DMS79 (cell line): Measurements from ENCODE around the gene NOX3.
"Not testable (repeated sequence)": the region's sequence is repeated elsewhere in the genome, so short reads cannot be mapped to it uniquely, and the experiment has no call there.

Source experiments
- DNase-seq: peaks from one replicate; lab custom pipeline; 2025; lab: John Stamatoyannopoulos, UW

Gene NOX3

DNA sequence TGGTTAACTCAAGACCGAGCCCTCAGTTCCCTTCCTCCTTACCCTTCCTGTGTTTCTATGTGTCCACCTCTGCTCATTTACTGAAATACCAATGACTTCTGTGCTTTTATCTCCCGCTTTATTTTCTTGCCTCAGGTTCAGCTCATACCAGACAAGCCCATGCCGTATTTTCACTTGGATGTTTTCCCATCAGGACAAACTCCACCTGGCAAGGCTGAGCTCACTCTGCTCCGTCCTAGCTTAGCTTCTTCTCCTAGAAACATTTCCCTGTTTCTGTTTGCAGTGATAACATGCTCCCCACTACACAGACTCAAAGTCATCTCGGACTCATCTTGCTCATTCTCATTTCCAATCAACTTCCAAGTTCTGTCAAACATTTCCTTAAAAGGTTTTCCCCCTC lies 84.4 kb downstream of the NOX3 start:
- DNase-seq = no peak

DNA sequence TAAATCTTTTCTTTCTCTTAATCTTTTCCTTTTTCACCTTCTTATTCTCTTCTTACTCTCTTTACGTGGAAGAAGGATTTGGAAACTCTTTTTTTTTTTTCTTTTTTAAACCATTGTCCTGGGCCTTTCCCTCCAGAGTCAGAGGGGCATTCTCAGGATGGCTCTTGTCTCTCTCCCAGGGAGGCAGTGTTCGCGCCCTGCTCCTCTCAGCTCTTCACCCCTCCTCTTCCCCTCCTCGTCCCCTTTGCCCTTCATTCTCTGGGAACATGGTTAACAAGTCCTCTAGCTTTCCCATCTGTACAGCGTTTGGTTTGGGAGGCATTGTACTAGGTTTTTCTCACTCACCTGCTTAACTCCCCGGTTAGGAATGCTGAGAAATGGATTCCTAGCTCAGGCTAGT lies 89.3 kb downstream of the NOX3 start:
- no peak for DNase-seq

DNA sequence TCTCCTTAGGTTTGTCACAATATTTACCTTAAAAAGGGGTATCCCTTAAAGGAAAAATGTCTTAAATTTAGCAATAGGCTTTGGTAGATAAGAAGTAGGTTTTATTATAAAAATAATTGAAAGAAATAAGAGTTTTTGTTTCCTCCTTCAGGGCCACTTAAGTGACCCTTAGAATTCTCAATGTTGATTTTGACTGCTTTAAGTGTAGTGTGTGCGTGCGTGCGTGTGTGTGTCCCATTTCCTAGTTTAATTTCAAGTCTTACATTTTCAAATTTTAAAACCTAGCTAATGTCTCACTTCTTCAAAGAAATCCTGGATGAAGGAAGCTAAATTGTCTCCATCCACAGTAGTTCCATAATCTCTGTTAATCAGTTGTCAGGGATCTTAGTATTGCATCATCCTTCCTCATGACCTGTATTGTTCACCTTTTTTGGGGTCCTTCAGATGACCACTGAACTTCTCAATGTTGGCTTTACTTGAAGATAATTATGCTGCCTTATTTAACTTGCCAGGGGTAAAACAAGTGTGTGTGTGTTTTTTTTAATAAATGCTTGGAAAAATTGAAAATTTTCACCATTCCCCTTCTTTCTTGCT lies 90.7 kb downstream of the NOX3 start:
- DNase-seq = no peak

DNA sequence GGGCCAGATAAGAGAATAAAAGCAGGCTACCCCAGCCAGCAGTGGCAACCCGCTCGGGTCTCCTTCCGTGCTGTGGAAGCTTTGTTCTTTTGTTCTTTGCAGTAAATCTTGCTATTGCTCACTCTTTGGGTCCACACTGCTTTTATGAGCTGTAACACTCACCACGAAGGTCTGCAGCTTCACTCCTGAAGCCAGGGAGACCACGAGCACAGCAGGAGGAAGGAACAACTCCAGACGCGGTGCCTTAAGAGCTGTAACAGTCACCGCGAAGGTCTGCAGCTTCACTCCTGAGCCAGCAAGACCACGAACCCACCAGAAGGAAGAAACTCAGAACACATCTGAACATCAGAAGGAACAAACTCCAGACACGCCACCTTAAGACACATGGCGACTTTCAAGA lies 91.6 kb downstream of the NOX3 start:
- DNase-seq = not testable (repeated sequence)

- DNase-seq = not testable (repeated sequence)
Observed at GRCh38 chr6:155362968-155363632, 92.5 kb downstream of the NOX3 start.

DNA sequence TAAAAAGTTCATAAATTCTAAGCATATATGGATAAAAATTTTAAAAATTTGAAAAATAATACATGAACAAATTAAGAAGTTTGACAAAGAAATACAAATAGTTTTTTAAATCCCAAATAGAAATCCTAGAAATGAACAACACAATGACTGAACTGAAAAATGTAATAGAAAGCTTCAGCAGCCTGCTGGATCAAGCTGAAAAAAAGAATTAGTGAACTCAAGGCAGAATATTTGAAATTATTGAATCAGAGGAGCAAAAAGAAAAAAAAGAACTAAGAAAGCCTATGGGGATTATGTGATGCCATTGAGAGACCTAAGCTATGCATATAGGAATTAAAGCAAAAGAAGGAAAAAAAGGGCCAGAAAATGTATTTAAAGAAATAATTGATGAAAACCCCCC lies 101.5 kb downstream of the NOX3 start:
- DNase-seq = no peak

DNA sequence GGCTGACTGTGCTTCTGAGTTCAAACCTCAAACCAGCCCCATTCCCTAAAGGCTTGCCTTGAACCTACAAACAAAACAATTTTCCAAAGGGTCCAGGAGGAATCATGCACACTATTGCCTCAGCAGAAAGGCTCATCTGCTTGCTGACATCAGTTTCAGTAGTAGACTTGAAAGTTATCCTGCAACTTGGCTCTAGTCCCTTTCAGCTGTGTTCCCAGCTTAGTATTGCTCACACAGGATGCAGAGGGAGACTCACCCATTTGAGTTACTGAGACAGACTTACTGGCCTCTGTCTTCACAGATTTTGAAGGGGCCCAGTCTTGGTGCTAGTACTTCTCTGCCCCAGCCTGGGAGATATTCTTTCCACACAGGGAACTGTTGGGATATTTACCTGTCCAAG lies 102.8 kb downstream of the NOX3 start:
- no peak for DNase-seq

- DNase-seq = no peak
Observed at GRCh38 chr6:155352130-155352420, 103.6 kb downstream of the NOX3 start.

DNA sequence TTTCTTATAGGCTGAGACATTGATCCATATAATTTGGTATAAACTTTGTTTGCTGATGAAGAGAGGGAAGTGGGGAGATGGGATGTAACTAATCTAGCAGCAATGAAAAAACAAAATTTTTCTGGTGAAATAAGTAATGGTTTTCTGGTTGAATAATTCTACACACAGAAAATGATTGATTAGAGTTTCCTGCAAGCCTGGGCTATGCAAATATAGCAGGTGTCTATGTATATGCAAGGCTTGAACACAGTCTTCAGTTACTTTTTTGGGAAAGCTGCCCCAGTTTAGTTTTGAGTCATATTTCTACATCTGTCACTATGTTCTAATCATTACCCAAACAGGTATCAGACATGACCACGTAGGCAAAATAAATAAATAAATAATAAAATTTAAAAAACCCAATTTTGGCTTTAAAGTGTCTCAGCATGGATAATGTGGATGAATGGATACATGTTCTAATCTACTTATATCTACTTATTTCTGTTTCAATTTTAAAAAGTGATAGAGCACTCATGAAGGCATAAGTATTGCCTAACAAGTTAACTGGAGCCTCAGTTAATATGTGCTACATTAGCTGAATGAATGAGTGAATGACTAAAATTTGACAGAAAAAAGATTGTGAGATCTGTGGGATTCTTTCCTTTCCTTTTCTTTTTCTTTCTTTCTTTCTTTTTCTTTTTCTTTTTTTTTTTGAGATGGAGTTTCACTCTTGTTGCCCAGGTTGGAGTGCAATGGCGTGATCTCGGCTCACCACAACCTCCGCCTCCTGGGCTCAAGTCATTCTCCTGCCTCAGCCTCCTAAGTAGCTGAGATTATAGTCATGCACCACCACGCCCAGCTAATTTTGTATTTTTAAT lies 104.1 kb downstream of the NOX3 start:
- DNase-seq = no peak

DNA sequence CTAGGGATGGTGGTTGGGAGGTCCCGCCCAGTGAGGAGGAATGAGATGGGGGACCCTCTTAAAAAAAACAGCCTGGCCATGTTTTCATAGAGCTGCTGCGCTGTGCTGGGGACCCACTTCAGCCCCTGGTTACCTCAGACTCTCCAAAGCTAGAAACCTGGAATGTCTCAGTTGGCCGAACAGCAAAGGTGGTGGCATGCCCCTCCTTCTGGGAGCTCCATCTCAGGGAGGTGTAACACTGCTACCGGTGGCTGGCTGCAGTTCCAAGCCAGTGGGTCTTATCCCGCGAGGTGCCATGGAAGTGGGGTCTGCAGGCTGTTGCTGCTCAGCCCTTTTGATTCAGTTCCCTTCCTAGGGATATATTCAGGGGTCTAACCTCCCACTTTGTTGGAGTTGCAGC lies 105.7 kb downstream of the NOX3 start:
- DNase-seq = no peak

DNA sequence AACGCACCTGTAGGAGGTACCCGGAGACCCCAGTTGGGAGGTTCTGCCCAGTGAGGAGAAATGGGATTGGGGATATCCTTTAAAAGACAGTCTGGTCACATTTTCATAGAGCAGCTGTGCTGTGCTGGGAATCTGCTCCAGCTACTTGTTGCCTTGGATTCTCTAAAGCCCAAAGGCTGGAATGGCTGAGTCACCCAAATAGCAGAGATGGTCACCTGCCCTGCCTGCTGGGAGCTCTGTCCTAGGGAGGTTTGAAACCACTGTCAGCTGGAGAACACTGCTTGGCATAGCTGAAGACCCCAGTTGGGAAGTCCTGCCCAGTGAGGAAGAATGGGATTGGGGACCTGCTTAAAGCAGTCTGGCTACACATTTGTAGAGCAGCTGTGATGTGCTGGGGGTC lies 106.5 kb downstream of the NOX3 start:
- no peak for DNase-seq

GRCh38 chr6:155347800-155348199 lies 107.8 kb downstream of the NOX3 start:
- no peak for DNase-seq

- DNase-seq = no peak
Observed at GRCh38 chr6:155346957-155347356, 108.7 kb downstream of the NOX3 start.
